ENCODE measurements around the gene TGFB1.
"Not testable (repeated sequence)": the region's sequence is repeated elsewhere in the genome, so short reads cannot be mapped to it uniquely, and the experiment has no call there.

TGFB1 gene

DNA sequence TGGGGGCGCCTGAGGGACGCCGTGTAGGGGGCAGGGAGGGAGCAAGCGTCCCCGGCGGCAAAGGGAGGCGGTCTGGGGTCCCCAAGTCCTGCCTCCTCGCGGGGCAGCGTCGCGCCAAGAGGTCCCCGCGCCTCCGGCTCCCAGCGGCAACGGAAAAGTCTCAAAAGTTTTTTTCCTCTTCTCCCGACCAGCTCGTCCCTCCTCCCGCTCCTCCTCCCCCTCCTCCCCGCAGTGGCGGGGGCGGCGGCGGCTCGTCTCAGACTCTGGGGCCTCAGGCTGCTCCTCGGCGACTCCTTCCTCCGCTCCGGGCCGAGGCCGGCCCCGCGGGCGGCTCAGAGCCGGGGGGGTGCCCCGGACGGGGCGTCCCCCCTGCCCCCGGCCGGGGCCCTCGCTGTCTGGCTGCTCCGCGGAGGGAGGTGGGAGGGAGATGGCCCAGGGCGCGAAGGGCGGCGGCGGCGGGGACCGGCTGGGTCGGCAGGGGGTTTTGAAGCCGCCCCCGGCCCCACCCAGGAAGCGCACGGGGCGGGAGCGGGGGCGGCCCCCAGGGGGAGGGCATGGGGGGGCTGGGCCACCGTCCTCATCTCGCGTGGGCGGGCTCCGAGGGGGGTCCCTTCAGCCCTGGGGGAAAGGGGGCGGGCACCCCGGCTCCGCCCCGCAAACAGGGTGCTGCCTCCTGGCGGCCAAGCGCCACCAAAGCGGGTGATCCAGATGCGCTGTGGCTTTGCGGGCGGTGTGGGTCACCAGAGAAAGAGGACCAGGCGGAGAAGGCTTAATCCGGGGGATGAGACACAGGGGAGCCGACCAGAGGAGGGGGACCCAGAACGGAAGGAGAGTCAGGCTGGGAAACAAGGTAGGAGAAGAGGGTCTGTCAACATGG, at the start of gene TGFB1:
TSS of gene TGFB1 (minus strand) at position 457 of the 877 bp plus-strand sequence. CDS start 878 bp downstream, outside the sequence.
- peak; percentile 90 for DNase-seq (ENCODE audit: low read depth in 2 of 2)

DNA sequence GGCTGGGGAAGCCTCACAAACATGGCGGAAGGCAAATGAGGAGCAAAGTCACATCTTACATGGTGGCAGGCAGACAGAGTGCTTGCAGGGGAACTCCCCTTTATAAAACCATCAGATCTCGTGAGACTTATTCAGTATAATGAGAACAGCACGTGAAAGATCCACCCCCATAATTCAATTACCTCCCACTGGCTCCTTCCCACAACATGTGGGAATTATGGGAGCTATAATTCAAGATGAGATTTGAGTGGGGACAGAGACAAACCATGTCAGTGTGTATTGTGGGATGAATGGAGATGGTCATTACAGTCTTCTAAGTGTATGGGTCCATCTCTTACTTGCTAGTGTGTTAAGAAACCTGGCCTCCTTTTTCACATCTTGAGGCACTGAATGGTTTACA, 48.3 kb upstream of the TGFB1 start:
- DNase-seq (ENCODE audit: low read depth in 2 of 2) = no peak

DNA sequence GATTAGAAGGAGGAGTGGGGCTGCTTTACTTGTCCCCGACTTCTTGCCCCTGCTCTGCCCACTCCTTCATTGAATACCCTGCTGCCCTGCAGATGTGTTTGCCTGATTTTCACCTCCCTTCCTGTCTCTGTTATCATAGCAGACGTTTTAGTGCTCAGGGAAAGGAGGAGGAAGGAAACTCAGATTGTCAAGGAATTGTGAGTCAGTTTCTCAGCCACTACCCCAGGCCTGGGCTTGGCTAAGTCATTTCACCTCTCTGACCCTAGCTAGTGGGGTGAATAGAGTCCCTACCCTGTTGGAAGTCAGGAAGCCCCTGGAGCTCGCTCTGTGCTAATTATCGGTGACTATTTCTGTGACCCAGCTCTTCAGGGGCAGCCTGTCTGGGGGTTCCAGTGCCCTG, 47.8 kb upstream of the TGFB1 start:
- no peak for DNase-seq (ENCODE audit: low read depth in 2 of 2)

DNA sequence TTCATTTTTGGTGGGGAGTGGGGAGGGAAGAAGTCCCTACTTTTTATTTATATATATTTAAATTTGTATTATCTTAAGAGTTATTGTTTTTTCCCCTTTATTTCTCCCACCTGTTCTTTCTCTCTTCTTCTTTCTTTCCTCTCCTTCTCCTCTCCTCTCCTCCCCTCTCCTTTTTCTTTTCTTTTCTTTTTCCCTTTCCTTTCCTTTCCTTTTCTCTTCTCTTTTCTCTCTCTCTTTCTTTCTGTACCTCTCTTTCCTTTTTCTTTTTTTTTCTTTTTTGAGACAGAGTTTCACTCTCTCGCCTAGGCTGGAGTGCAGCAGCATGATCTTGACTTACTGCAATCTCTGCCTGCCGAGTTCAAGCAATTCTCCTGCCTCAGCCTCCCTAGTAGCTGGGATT, 45.8 kb upstream of the TGFB1 start:
- DNase-seq (ENCODE audit: low read depth in 2 of 2) = no peak

DNA sequence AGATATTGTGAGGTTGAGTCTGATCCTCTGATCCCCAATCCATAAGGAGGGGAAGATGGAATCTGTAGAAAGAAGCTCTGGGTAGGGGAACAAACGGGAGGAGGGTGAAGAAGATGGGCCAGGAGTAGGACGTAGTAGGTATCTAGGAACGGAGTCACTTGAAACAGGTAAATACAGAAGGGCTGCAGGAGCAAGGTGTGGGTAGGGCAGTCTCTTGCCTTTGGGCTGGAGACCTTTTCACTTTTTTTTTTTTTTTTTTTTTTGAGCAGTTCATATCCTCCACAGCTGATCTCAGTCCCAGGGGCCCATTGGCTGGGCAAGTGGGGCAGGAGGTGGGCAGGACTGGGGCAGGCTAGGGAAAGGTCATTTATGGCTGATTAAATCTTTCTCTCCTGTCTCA, 45.4 kb upstream of the TGFB1 start:
- no peak for DNase-seq (ENCODE audit: low read depth in 2 of 2)

DNA sequence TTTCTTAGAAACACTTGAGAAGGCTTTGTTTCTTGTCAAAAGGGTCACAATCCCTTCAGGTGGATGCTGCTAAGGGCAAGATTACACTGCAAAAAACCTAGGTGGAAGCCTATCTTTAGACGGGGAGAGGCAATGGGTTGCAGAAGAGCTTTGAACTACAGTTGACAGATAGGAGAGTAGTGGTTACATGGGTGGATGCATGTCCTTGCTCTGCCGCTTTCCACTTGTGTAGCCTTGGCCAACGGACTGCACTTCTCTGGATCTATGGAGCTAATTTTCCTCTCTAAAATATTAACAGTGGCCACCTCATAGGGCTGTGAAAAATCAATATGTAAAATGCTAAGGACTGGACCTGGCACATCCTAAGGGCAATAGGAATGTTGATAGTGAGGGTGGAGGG, 44.9 kb upstream of the TGFB1 start:
- DNase-seq (ENCODE audit: low read depth in 2 of 2) = no peak

DNA sequence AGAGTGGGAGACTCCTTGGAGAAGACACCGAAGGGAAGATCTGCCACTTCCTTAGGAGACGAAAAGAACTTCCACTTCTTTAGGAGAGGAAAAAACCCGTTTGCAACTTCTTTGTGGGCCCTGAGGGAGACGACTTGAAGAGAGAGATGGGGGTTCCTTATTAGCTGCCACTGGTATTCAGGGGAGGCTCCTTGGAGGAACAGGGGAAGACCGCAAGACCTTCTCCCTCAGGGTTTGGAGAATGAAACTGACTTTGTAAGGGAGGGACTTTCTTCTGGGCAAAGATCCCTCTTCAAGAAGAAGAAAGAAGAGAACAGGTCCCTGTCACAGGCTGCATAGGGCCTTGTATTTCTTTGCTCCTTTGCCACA, 44.3 kb upstream of the TGFB1 start:
- no peak for DNase-seq (ENCODE audit: low read depth in 2 of 2)

DNA sequence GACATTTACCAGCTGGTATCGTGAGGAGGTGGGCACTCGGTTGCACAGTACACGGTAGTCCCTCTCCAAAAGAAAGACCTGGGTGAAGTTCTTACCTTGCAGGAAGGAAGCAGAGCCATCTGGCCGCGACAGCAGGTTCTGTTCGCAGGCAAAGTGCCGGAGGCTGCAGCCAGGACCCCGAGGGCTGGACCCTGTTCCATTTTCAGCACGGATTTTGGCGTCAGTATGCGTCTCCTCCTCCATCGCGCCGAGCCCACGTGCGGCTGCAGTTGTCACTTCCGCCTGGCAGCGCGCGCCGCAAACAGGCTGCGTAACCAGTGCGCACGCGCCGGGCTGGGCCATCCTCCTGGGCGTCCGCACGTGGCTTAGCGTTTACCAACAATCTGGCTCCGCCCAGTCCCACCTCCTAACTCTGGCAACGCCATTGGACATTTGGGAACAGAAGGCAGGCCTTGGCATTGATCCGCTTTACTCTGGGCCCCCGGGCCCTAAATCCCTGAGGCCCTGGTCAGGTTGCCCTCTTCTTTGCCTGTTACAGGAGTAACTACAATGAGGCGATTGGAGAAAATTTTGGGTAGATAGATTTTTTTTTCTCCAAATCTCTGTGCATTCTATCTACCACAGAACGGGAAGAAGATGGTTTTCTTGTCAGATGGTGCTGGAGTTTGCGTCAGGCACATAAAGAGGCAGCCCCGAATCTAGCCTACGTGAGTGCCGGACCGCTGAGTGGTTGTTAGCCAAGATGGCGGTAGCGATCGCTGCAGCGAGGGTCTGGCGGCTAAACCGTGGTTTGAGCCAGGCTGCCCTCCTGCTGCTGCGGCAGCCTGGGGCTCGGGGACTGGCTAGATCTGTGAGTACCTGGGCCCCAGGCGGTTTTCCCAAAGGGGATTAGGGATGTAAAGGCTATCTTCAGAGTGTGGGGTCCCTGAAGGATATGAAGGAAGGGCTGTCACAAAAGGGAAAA, 43.6 kb upstream of the TGFB1 start, which contains the start of the genes BCKDHA and EXOSC5:
TSS of gene BCKDHA (plus strand) at position 733 of the 964 bp plus-strand sequence. CDS start at position 743, 10 bp downstream.
TSS of gene EXOSC5 (minus strand) at position 274 of the 964 bp plus-strand sequence. CDS start at position 243, 31 bp downstream.
- peak; percentile 95 to 96 for DNase-seq (ENCODE audit: low read depth in 2 of 2)

DNA sequence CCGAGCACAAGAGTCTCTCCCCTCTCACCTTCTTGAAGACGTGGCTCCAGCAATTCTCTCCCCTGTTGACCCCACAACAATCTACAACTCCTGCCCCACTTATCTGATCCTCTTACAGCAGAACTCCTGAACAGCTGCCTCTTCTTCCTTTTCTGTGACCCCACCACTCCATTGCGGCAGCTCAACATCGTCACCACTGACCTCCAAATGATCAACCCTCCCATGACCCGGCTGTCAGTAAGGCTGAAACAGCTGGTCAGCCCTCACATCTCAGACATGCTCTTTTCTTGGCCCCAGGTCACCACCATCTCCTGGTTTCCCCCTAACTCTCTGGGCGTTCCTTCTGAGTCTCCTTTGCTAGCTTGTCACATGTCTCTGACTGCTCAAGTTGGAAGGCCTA, 41.6 kb upstream of the TGFB1 start:
- no peak for DNase-seq (ENCODE audit: low read depth in 2 of 2)

DNA sequence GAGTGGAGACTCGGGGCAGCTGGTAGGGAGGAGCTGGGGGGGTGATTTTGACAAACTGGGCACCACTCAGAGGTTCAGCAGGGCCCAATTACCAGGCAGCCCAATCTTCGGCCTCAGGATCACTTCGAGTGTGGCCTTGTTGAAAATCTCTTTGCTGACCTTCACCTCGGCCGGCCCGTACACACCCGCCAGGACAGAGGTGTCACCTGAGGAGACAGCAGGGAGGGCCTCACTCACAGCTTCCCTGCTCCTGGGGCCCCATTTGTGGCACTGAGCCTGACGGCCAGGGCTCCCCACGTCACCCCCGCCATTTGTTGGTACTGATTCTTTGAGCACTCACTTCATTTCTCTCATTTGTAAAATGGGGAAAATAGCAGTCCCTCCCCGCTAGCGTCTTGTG, 39.1 kb upstream of the TGFB1 start:
- DNase-seq (ENCODE audit: low read depth in 2 of 2) = no peak

DNA sequence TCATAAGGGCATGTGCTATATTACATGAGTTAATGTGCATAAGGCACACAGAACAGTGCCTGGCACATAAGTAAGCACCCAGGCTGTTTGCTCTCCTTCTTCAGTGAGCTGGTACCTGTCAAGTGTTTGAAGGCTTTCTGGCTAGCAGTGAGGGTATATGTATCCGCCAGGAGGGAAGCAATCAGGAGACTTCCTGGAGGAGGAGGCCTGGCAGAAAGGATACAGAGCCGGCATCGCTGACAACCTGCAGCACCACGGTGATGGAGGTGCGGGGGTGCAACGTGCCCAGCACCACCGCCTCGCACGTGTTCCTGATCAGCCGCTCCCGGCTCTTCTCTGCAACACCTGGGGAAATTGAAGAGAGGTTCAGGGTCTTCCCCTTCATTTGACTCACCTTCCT, 37.9 kb upstream of the TGFB1 start:
- no peak for DNase-seq (ENCODE audit: low read depth in 2 of 2)

DNA sequence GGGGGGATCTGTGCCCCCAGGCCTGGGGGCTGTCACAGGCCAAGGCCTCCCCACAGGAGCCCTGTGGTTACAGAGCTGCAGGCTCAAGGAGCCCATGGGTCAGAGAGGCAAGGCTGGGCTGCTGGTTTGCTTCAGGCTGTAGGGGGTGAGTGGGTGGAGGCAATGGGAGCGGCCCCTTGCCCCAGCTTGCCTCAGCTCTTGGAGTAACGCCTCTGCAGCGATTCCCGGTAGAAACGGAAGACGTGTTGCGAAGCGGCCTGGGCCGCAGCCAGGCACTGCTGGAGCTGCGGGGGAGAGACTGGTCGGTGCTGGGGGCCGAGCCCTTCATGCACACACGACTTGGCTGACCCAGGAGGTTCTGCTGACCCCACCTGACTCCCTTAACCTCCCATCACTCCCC, 32.7 kb upstream of the TGFB1 start:
- DNase-seq (ENCODE audit: low read depth in 2 of 2) = no peak

DNA sequence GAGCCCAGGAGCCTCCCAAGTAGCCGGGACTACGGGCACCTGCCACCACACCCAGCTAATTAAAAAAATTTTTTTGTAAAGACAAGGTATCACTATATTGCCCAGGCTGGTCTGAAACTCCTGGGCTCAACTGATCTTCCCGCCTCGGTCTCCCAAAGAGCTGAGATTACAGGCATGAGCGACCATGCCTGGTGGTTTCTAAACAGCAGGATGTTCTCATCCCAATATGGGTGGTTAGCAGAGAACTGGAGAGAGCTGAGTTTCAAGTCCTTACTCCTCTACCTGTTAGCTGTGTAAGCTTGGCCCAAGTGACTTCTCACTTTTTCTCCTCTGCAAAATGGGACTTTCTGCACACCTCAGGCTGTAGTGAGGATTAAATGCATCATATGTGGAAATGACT, 30.6 kb upstream of the TGFB1 start:
- no peak for DNase-seq (ENCODE audit: low read depth in 2 of 2)

DNA sequence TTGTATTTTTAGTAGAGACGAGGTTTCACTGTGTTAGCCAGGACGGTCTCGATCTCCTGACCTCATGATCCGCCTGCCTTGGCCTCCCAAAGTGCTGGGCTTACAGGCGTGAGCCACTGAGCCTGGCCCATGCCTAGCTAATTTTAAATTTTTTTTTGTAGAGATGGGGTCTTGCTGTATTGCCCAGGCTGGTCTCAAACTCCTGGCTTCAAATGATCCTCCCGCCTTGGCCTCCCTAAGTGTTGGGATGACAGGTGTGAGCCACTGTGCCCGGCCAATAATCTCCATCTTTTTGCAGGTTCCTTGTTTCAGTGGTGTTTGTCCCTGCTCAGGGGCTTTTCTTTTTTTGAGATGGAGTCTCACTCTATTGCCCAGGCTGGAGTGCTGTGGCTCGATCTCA, 27.8 kb upstream of the TGFB1 start:
- DNase-seq (ENCODE audit: low read depth in 2 of 2) = not testable (repeated sequence)

DNA sequence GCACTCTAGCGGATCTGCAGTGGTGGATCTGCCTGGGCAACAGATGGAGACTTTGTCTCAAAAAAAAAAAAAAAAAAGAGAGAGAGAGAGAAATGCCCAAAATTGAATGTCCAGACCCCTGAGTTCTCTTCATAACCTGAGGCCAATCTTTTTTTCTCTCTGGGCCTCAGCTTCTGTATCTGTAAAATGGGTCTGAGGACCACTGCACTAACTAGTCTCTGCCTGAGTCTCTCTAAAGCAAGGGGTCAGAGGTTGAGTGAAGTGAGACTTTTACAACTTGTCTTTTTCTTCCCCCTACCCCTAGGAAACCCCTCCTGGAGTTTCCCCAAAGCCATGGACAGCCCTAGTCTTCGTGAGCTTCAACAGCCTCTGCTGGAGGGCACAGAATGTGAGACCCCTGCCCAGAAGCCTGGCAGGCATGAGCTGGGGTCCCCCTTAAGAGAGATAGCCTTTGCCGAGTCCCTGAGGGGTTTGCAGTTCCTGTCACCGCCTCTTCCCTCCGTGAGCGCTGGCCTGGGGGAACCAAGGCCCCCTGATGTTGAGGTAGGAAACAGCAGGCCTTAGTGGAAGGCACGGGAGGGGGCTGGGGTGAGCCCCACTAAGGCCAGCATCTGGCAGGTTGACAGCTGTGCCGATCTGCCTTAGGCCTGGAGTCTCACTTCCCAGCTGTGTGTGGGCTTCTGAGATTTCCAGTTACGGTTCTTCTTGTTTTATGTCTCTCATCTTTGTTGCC, 24.4 kb upstream of the TGFB1 start:
- DNase-seq (ENCODE audit: low read depth in 2 of 2) = no peak

DNA sequence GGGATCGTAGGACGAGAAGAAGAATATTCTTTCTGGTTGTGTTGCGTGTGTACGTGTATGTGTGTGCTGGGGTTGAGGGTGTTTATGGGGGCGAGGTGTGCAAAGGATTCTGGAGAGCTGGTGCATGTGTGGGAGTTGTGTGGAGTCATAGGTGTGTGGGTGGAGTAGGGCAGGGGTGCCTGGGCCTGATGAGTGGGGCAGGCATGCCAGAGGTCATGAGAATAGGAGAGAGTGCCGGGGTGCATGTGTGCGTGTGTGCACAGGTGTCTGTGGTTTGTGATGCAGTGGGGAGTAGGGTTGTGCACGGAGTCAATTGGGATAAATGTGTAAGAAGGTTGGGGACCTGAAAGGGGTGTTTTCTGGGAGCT, 23.3 kb upstream of the TGFB1 start:
- no peak for DNase-seq (ENCODE audit: low read depth in 2 of 2)

DNA sequence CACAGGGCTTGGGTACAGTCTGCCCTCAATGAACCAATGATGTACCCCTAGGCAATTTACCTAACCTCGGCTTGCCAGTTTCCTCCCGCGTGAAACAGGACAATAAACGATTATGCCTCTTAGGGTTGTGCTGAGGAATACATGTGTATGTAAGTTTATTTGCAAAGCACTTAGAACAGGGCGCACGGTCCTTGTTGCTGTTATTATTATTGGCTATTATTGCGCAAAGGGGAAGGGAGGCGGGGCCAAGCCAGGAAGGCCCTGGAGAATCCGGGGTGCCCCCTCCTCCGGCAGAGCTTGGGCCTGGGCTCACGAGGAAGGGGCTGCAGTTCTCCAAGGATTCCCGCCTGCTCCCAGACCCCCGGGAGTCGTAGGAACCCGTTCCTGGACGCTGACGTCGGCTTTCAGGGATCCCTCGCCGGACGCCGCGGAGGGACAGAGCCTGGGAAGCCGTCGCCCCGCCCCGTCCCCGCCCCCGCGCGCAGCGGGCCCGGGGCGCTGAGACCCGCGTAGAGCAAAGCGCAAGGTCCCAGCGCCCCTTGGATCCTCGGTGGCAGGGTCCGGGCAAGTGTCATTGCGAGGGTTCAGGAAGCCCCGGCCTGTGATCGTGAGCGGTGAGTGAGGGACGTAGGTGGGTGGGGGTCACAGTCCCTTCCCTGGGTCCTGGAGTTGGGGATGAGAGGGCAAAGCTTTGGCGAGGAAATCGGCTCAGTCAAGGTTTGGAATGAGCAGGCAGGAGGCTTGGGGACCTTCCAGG, 22.7 kb upstream of the TGFB1 start, which contains the start of gene TMEM91:
TSS of gene TMEM91 (plus strand) at position 293 of the 757 bp plus-strand sequence. CDS start 1,777 bp downstream, outside the sequence.
- DNase-seq (ENCODE audit: low read depth in 2 of 2) = no peak

DNA sequence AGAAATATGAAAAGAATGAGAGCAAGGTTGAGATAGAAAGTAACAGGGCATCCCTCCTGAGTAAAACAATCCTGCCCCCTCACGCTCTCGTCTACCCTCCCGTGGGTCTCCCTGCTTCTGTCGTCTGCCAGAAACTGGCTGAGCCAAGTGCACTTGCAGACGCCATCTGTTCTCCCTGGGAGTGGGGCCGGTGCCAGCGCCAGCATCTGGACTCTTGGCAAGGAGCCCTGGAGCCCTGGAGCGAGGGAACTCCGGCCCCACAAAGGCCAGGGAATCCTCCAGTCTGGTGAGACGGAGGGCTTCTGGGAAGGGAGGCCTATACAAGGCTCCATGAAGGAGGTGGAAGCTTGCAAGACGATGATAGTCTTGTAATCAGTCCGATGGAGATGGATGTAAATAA, 20.3 kb upstream of the TGFB1 start:
- DNase-seq (ENCODE audit: low read depth in 2 of 2) = no peak

DNA sequence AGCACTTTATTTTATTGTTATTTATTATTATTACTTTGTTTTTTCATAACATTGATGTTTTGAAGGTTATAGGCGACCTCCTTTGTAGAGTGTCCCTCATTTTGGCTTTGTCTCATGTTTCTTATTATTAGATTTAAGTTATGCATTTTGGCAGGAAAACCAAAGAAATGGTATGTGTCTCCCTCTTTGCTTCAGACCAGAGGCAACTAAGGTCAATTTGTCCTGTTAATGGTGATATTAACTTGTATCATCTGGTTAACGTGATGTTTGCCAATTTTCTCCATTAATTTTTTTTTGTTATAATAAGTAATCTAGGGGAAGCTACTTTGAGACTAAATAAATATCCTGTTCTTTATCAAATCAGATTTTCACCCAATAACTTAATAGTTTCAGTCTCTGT, 18.8 kb upstream of the TGFB1 start:
- no peak for DNase-seq (ENCODE audit: low read depth in 2 of 2)

DNA sequence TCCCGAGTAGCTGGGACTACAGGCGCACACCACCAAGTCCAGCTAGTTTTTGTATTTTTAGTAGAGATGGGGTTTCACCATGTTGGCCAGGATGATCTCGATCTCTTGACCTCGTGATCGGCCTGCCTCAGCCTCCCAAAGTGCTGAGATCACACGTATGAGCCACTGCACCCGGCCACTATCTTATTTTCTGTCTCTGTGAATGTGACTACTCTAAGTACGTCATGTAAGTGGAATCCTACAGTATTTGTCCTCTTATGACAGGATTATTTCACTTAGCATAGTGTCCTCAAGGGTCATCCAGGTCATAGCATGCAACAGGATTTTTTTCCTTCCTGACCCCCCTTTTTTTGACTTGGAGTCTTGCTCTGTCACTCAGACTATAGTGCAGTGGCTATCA, 17.8 kb upstream of the TGFB1 start:
- no peak for DNase-seq (ENCODE audit: low read depth in 2 of 2)

DNA sequence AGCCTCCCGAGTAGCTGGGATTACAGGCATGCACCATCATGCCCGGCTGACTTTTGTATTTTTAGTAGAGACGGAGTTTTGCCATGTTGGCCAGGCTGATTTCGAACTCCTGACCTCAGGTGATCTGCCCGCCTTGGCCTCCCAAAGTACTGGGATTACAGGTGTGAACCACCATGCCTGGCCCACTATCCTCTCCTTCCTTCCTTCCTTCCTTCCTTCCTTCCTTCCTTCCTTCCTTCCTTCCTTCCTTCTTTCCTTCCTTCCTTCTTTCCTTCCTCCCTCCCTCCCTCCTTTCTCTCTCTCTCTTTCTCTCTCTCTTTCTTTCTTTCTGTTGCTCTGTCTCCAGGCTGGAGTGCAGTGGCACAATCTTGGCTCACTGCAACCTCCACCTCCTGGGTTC, 17.4 kb upstream of the TGFB1 start:
- not testable (repeated sequence) for DNase-seq (ENCODE audit: low read depth in 2 of 2)

Measured in stimulated activated CD8-positive, alpha-beta memory T cell treated with anti-CD3 and anti-CD28 coated beads, Interleukin-7, amount 100 ng/mL, for 1 hour (primary cell).